Natural killer cell (primary cell): Measurements from ENCODE around the gene ORC1. TPM values are rescaled to one million over a fixed set of nuclear protein-coding genes. Genes with fewer than 3 reads are reported as not detected.

Source experiments
- ATAC-seq, 3 donors: fragments of 150-1000 bp in 2 of 3; fragments of 200-7000 bp in 1 of 3; cut with Tn5 transposase; 1 replicate in 1 of 3; 2 replicates in 2 of 3; pipeline ENCODE4 v1.10.0; 2021; ENCODE audit warnings: mild to moderate bottlenecking in 2 of 3, moderate library complexity in 2 of 3
- DNase-seq, 2 donors: peaks; one replicate each; pipeline versions ENCODE4 v3.0.0 to v3.0.0-alpha.2; 2013 to 2021; ENCODE audit warnings: mixed read lengths in 1 of 2
- H3K27ac ChIP-seq: one replicate; pipeline ENCODE4 v1.5.1; 2013; ENCODE audit warnings: mild to moderate bottlenecking, low read length
- H3K27me3 ChIP-seq: one replicate; pipeline ENCODE4 v1.6.1; 2013; ENCODE audit warnings: low read length; ENCODE audit not compliant: control insufficient read depth, insufficient read depth
- H3K36me3 ChIP-seq: one replicate; pipeline ENCODE4 v1.6.1; 2013; ENCODE audit warnings: low read length; ENCODE audit not compliant: control insufficient read depth, insufficient read depth
- H3K4me1 ChIP-seq: one replicate; pipeline ENCODE4 v1.6.1; 2013; ENCODE audit warnings: low read length; ENCODE audit not compliant: control insufficient read depth, insufficient read depth
- H3K4me3 ChIP-seq: one replicate; pipeline ENCODE4 v1.5.1; 2013; ENCODE audit warnings: low read length
- H3K9me3 ChIP-seq: one replicate; pipeline ENCODE4 v1.6.1; 2013; ENCODE audit warnings: low read length; ENCODE audit not compliant: control insufficient read depth, insufficient read depth
- H3K27ac Mint-ChIP-seq, 2 donors: one replicate each; pipeline ENCODE4 v1.8.0; 2022; ENCODE audit warnings: mild to moderate bottlenecking in 2 of 2, mixed read lengths in 2 of 2, moderate library complexity in 1 of 2
- H3K27me3 Mint-ChIP-seq, 2 donors: one replicate each; pipeline ENCODE4 v1.8.0; 2022; ENCODE audit warnings: low read depth in 2 of 2, mixed read lengths in 2 of 2
- H3K36me3 Mint-ChIP-seq: one replicate; pipeline ENCODE4 v1.8.0; 2022; ENCODE audit warnings: mixed read lengths
- H3K4me1 Mint-ChIP-seq, 2 donors: one replicate each; pipeline ENCODE4 v1.8.0; 2022; ENCODE audit warnings: mixed read lengths in 2 of 2
- H3K4me3 Mint-ChIP-seq: one replicate; pipeline ENCODE4 v1.8.0; 2022; ENCODE audit warnings: mild to moderate bottlenecking, moderate library complexity, mixed read lengths
- H3K9me3 Mint-ChIP-seq, 2 donors: one replicate each; pipeline ENCODE4 v1.8.0; 2022; ENCODE audit warnings: mixed read lengths in 2 of 2
- WGBS: methylation state at CpG from one replicate; pipeline ENCODE4 v1.1.7; 2013; ENCODE audit warnings: missing lambda C conversion rate; ENCODE audit not compliant: insufficient coverage; 5-methylcytosine and 5-hydroxymethylcytosine counted together
- intact Hi-C: fragments of 100-400 bp; cut with micrococcal nuclease; formaldehyde crosslinking; loops from one replicate; pipeline ENCODE4 v1.14.2; 2022
- total RNA-seq, 4 donors: library from RNA; stranded (reverse); fragments of 120-200 nt in 1 of 4; gene quantifications; one replicate each; pipeline versions ENCODE4 v1.2.3 to v1.2.4, GENCODE V29; 2013 to 2022
- TF ChIP-seq, protein P1 (sequence below): fragments of 200-600 bp; IDR thresholded peaks from one replicate; pipeline ENCODE4 v1.8.0; 2022; ENCODE audit warnings: antibody characterized with exemption

ORC1 gene
- total RNA-seq, 3 donors from 2014 or later (not counting 1 experiment from before 2014, with no cell fraction given) = 1.9 to 2.6 (median 2.1) TPM

DNA sequence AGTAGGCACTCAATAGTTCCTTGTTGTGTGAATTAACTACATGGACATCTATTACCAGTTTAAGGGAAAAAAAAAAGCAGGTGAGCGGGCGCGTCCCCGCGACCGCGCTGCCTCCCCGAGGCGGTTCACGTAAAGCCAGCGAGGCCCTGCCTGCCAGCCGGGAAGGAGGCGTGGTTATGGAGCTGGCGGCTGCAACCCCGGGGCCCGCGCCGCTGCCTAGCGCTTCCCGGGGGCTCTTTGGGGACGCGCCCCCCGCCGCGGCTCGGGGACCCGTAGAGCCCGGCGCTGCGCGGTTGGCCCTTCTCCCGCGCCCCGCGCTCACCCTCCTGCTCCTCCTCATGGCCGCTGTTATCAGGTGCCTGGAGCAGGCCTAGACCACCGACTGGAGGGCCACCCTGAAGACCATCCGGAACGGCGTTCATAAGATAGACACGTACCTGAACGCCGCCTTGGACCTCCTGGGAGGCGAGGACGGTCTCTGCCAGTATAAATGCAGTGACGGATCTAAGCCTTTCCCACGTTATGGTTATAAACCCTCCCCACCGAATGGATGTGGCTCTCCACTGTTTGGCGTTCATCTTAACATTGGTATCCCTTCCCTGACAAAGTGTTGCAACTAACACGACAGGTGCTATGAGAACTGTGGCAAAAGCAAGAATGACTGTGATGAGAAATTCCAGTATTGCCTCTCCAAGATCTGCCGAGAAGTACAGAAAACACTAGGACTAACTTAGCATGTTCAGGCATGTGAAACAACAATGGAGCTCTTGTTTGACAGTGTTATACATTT, 35.6 kb downstream of the ORC1 start:
- no peaks in the 10 kb centered on the region for H3K27me3 ChIP-seq
- 13% methylated on average over 51 of the region's 51 CpGs for WGBS
- peaks cover 0 to 4% of the 10 kb centered on the region in 2 donors for H3K27me3 Mint-ChIP-seq
- no peak for ATAC-seq
- H3K36me3 Mint-ChIP-seq = no peaks in the 10 kb centered on the region
- H3K4me3 ChIP-seq = no peak overlapping the region
- peaks cover 15 to 25% of the 10 kb centered on the region in 2 donors for H3K4me1 Mint-ChIP-seq
- TF ChIP-seq, protein P1, sequence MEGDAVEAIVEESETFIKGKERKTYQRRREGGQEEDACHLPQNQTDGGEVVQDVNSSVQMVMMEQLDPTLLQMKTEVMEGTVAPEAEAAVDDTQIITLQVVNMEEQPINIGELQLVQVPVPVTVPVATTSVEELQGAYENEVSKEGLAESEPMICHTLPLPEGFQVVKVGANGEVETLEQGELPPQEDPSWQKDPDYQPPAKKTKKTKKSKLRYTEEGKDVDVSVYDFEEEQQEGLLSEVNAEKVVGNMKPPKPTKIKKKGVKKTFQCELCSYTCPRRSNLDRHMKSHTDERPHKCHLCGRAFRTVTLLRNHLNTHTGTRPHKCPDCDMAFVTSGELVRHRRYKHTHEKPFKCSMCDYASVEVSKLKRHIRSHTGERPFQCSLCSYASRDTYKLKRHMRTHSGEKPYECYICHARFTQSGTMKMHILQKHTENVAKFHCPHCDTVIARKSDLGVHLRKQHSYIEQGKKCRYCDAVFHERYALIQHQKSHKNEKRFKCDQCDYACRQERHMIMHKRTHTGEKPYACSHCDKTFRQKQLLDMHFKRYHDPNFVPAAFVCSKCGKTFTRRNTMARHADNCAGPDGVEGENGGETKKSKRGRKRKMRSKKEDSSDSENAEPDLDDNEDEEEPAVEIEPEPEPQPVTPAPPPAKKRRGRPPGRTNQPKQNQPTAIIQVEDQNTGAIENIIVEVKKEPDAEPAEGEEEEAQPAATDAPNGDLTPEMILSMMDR = no peak
- no peaks in the 10 kb centered on the region for H3K9me3 Mint-ChIP-seq
- H3K27ac Mint-ChIP-seq = no peak overlapping the region
- H3K4me3 Mint-ChIP-seq = peak overlapping the region; percentile 42
- H3K27ac ChIP-seq = no peak overlapping the region
- H3K36me3 ChIP-seq = peaks cover 4% of the 10 kb centered on the region
- intact Hi-C loops = loop anchor here (5.0 kb wide), 1 partner anchor 336 kb away; the partner anchor contains the start of gene KTI12
- DNase-seq = peak in 1 of 2 donors; percentile 80
- no peaks in the 10 kb centered on the region for H3K9me3 ChIP-seq
- peaks cover 30% of the 10 kb centered on the region for H3K4me1 ChIP-seq

DNA sequence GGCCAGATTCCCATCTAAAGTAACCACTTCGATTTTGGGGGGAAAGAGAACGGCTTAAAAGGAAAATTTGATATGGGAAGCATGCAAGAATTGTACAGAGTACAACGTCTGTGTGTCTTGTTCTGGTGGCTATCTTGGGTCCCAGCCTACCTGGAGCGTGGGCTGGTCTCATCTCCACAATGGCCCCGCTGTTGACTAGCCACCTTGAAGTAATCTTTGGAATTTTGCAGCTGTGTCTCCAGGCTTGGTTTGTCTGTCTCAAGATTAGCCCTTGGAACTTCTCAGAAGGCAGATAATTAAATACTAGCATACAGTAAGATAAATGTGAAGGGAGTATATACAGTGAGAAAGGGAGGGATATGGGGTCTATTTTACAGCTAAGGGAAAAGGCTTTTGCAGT, 37.0 kb downstream of the ORC1 start:
- no peaks in the 10 kb centered on the region for H3K36me3 Mint-ChIP-seq
- H3K9me3 Mint-ChIP-seq = no peaks in the 10 kb centered on the region
- no peak overlapping the region for H3K27ac ChIP-seq
- ATAC-seq (no peak), DNase-seq (no peak)
- peaks cover 0 to 4% of the 10 kb centered on the region in 2 donors for H3K27me3 Mint-ChIP-seq
- H3K36me3 ChIP-seq = peaks cover 10% of the 10 kb centered on the region
- H3K4me3 Mint-ChIP-seq = peak overlapping the region; percentile 85
- no peak overlapping the region for H3K4me3 ChIP-seq
- WGBS = 96% methylated on average over 5 of the region's 5 CpGs
- no peak overlapping the region for H3K27ac Mint-ChIP-seq
- TF ChIP-seq, protein P1 = no peak
- H3K4me1 Mint-ChIP-seq = peaks cover 15 to 32% of the 10 kb centered on the region in 2 donors
- H3K4me1 ChIP-seq = peaks cover 30% of the 10 kb centered on the region
- intact Hi-C loops = loop anchor here (5.0 kb wide), 1 partner anchor 335 kb away; the partner anchor contains the start of gene KTI12
- H3K27me3 ChIP-seq = no peaks in the 10 kb centered on the region
- no peaks in the 10 kb centered on the region for H3K9me3 ChIP-seq

DNA sequence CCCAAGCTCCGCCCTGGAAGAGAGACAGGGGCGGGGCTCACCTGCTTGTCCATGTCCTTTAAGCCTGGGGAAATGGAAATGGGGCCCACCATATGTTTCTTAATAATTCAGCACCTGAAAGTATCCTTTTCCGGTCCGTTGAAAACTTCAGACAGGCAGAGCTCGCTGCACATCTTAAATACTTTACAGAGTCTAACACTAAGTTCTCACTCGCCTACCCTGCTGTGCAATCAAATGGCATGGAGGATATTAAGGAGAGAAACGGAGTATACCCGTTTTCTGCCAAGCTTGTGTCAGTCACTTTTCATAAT, 37.8 kb downstream of the ORC1 start:
- Mint-ChIP-seq H3K4me1 (peaks cover 15 to 37% of the 10 kb centered on the region in 2 donors), H3K27me3 (peaks cover 0 to 4% of the 10 kb centered on the region in 2 donors), H3K27ac (peak overlapping the region; percentile 95 to 99), H3K36me3 (no peaks in the 10 kb centered on the region), H3K9me3 (no peaks in the 10 kb centered on the region), H3K4me3 (peak overlapping the region; percentile 85)
- 28% methylated on average over 7 of the region's 8 CpGs for WGBS
- no peak for DNase-seq
- peaks cover 18% of the 10 kb centered on the region for H3K36me3 ChIP-seq
- TF ChIP-seq, protein P1 = no peak
- no peaks in the 10 kb centered on the region for H3K27me3 ChIP-seq
- peaks cover 30% of the 10 kb centered on the region for H3K4me1 ChIP-seq
- intact Hi-C loops = loop anchor here (1.0 to 5.0 kb wide), 4 partner anchors 38 to 360 kb away; partner anchors contain the start of genes KTI12, ORC1, PRPF38A and ZYG11B
- no peak for ATAC-seq
- peak overlapping the region; percentile 75 for H3K4me3 ChIP-seq
- peak overlapping the region; percentile 60 for H3K27ac ChIP-seq
- H3K9me3 ChIP-seq = no peaks in the 10 kb centered on the region
